Duodenal mucosa (tissue), 2 donors: ENCODE measurements around the gene BCS1L.
"Not testable (repeated sequence)": the region's sequence is repeated elsewhere in the genome, so short reads cannot be mapped to it uniquely, and the experiment has no call there.

Experiments
- H3K27ac ChIP-seq: one replicate; pipeline ENCODE4 v1.7.0; 2013; ENCODE audit warnings: low read depth, low read length
- H3K27me3 ChIP-seq, 2 donors: one replicate each; pipeline ENCODE4 v1.7.0; 2013; ENCODE audit warnings: low read length in 2 of 2, control low read depth in 1 of 2; ENCODE audit not compliant: insufficient read depth in 2 of 2, control insufficient read depth in 1 of 2
- H3K36me3 ChIP-seq, 2 donors: one replicate each; pipeline ENCODE4 v1.7.0; 2013; ENCODE audit warnings: low read length in 2 of 2, control low read depth in 1 of 2; ENCODE audit not compliant: insufficient read depth in 2 of 2, control insufficient read depth in 1 of 2
- H3K4me1 ChIP-seq, 2 donors: one replicate each; pipeline ENCODE4 v1.7.0; 2013; ENCODE audit warnings: low read length in 2 of 2, control low read depth in 1 of 2; ENCODE audit not compliant: insufficient read depth in 2 of 2, control insufficient read depth in 1 of 2
- H3K4me3 ChIP-seq, 2 donors: one replicate each; pipeline ENCODE4 v1.7.0; 2013; ENCODE audit warnings: low read length in 2 of 2, low read depth in 1 of 2
- H3K9ac ChIP-seq, 2 donors: one replicate each; pipeline ENCODE4 v1.7.0; 2013; ENCODE audit warnings: low read length in 2 of 2, low read depth in 1 of 2
- H3K9me3 ChIP-seq, 2 donors: one replicate each; pipeline ENCODE4 v1.7.0; 2013; ENCODE audit warnings: low read length in 2 of 2, control low read depth in 1 of 2; ENCODE audit not compliant: control insufficient read depth in 1 of 2

The BCS1L gene

DNA sequence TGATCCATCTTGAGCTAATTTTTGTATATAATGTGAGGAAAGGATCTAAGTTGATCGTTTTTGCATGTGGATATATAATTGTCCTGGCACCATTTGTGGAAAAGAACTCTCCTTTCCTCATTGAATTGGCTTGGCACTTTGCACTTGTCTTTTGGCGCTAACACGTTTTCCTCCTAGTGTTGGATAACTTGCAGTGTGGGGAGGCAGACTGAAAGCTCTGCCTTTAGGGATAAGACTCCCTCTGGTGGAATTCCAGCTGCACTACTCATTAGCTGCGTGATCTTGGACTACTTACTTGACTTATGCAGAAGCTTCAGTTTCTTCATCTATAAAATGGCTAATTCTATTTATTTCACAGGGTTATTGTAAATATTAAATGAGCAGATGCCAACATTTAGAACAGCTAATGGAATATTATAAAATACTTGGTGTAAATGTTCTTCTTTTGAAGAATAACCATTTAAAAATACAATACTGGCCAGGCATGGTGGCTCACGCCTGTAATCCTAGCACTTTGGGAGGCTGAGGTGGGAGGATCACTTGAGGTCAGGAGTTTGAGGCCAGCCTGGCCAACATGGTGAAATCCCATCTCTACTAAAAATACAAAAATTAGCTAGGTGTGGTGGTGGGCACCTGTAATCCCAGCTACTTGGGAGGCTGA lies 28.0 kb downstream of the BCS1L start:
- not testable (repeated sequence) for H3K4me3 ChIP-seq, H3K9me3 ChIP-seq, H3K27ac ChIP-seq, H3K9ac ChIP-seq, H3K4me1 ChIP-seq, H3K27me3 ChIP-seq
- H3K36me3 ChIP-seq: peaks cover 34 to 37% of the 10 kb centered on the region in 2 donors

DNA sequence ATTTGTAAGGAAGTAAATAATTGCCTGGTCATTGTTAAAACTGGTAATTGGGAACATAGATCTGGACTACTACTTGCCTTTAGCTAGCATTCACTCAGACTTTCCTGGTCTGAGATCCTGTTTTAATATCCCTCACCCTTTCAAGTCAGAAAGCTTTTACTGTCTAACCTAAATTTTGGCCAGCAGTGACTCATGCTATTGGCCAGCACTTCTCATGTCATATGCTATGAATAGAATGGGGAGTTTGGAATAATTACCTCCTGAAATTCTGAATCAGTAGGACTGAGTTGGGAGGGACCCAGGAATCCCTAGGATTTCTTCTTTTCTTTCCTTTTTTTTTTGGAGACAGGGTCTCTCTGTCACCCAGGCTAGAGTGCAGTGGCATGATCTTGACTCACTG lies 31.8 kb downstream of the BCS1L start:
- Histone ChIP-seq H3K36me3 (peaks cover 35 to 56% of the 10 kb centered on the region in 2 donors), H3K9ac (no peak overlapping the region), H3K4me3 (no peak overlapping the region), H3K9me3 (no peaks in the 10 kb centered on the region), H3K4me1 (no peaks in the 10 kb centered on the region), H3K27ac (no peak overlapping the region), H3K27me3 (no peaks in the 10 kb centered on the region)

DNA sequence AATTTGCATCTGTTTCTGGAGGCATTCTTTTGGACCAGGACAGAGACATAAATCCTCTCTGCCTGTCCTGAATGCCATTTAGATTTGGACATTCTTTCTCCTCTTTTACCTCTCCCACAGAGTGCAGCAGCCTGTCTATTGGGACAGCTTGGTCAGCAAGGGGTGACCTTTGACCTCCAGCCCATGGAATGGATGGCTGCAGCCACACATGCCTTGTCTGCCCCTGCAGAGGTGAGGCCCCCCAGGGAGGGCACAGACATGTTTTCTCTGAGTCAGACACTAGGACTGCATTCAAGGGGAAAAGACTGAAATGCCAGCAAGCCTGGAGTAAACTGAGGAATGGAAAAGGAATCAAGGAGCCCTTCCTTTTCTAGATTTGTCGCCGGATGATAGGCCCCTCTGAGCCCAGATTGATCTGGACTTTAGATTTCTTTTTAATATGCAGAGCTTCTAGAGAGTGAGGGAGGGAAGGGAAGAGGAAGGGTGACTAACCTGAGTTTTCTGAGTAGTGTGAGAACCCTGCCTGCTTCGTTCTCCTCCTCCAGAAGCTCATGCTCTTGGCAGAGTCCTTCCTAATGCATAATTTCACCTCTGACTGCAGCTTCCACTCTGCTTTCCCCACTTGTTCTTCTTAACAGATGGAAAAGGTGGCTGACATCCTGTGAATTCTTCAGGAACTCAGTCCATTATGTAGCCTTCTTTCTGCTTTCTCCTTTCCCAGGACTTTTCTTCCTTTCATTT lies 35.1 kb downstream of the BCS1L start:
- no peaks in the 10 kb centered on the region for H3K9me3 ChIP-seq
- H3K9ac ChIP-seq: no peak overlapping the region
- peaks cover 31 to 62% of the 10 kb centered on the region in 2 donors for H3K36me3 ChIP-seq
- H3K27me3 ChIP-seq: no peaks in the 10 kb centered on the region
- no peak overlapping the region for H3K27ac ChIP-seq
- H3K4me3 ChIP-seq: no peak overlapping the region
- H3K4me1 ChIP-seq: no peaks in the 10 kb centered on the region

DNA sequence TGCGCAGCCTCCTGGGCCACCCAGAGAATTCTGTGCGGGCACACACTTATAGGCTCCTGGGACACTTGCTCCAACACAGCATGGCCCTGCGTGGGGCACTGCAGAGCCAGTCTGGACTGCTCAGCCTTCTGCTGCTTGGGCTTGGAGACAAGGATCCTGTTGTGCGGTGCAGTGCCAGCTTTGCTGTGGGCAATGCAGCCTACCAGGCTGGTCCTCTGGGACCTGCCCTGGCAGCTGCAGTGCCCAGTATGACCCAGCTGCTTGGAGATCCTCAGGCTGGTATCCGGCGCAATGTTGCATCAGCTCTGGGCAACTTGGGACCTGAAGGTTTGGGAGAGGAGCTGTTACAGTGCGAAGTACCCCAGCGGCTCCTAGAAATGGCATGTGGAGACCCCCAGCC lies 39.4 kb downstream of the BCS1L start:
- Histone ChIP-seq H3K36me3 (peaks cover 9 to 24% of the 10 kb centered on the region in 2 donors), H3K9me3 (no peaks in the 10 kb centered on the region), H3K27ac (no peak overlapping the region), H3K4me1 (no peaks in the 10 kb centered on the region), H3K9ac (no peak overlapping the region), H3K27me3 (no peaks in the 10 kb centered on the region), H3K4me3 (no peak overlapping the region)

DNA sequence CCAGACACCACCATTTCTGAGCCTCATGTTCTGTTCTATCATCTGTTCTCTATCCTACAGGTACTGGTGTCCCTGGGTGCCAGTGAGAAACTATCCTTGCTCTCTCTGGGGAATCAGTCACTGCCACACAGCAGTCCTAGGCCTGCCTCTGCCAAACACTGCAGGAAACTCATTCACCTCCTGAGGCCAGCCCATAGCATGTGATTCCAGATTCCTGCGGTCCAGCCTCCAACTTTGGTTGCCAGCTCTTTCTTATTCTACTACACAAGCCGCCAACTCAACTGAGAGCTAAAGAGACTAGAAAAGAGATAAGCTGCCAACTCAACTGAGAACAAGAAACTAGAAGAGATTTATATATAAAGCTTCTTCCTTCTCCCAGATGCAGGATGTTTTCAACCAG lies 42.3 kb downstream of the BCS1L start:
- Histone ChIP-seq H3K27ac (no peak overlapping the region), H3K9me3 (no peaks in the 10 kb centered on the region), H3K36me3 (peaks cover 3 to 19% of the 10 kb centered on the region in 2 donors), H3K9ac (no peak overlapping the region), H3K4me1 (no peaks in the 10 kb centered on the region), H3K4me3 (no peak overlapping the region), H3K27me3 (no peaks in the 10 kb centered on the region)

DNA sequence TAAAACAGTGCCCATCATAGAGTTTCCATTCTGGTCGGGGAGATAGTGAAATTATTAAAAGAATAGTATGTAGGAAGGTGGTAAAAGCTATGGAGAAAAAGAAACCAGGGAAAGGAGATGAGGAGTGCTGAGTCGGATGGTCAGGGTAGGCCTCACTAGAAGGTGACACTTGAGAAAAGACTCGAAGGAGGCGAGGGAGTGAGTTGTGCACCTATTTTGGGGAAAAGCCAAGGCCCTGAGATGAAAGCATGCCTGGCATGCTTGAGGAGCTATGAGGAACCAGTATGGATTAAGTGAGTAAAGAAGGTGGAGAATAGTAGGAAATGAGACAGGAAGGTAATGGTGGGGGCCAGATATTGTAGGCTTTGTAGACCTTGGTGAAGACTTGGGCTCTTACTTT lies 43.9 kb downstream of the BCS1L start:
- H3K4me1 ChIP-seq: no peaks in the 10 kb centered on the region
- H3K27me3 ChIP-seq: no peaks in the 10 kb centered on the region
- H3K4me3 ChIP-seq: no peak overlapping the region
- no peak overlapping the region for H3K27ac ChIP-seq
- no peaks in the 10 kb centered on the region for H3K9me3 ChIP-seq
- no peak overlapping the region for H3K9ac ChIP-seq
- H3K36me3 ChIP-seq: peaks cover 3 to 10% of the 10 kb centered on the region in 2 donors

DNA sequence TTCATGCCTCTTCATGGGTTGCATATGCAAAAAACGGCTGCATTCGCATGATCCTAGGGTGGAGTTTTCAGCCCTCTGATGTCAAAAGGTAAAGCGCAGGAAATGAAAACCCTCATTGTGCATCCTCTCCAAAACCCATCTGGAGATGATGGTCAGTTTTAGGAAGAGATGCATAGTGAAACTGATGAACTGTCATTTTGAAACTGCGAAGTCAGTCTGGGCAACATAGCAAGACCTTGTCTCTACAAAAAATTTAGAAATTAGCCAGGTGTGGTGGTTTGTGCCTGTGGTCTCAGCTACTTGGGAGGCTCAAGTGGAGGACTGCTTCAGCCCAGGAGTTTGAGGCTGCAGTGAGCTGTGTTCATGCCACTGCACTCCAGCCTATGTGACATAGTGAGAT lies 48.6 kb downstream of the BCS1L start:
- H3K27ac ChIP-seq: no peak overlapping the region
- peaks cover 9 to 10% of the 10 kb centered on the region in 2 donors for H3K4me1 ChIP-seq
- no peaks in the 10 kb centered on the region for H3K9me3 ChIP-seq

DNA sequence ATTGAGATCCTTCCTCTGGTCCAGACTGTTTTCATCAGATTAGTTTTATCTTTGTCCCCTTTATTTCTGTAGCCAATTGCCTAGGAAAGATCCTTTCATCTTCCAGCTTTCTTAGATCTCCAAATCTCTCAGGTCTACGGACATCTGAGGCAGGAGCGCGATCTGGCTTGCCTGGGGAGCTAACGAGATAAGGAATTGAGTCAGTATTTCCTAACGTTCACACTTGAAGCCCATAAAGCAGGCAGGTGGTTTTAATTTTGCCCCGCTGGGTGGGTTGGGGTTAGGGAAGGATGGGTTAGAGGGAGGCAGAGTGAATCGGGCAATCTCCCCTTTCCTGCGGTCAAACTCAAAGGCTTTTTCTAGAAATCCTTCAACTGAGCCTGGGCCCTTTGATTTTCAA lies 50.4 kb downstream of the BCS1L start:
- Histone ChIP-seq H3K36me3 (no peaks in the 10 kb centered on the region), H3K27me3 (no peaks in the 10 kb centered on the region), H3K9ac (no peak overlapping the region), H3K9me3 (no peaks in the 10 kb centered on the region), H3K4me1 (peaks cover 9 to 16% of the 10 kb centered on the region in 2 donors), H3K27ac (no peak overlapping the region), H3K4me3 (peak overlapping the region in 1 of 2 donors; percentile 86)

More for the DNA sequence above, 48.6 kb downstream of the BCS1L start:
- no peaks in the 10 kb centered on the region for H3K36me3 ChIP-seq
- H3K9ac ChIP-seq: no peak overlapping the region
- H3K27me3 ChIP-seq: no peaks in the 10 kb centered on the region
- H3K4me3 ChIP-seq: no peak overlapping the region

DNA sequence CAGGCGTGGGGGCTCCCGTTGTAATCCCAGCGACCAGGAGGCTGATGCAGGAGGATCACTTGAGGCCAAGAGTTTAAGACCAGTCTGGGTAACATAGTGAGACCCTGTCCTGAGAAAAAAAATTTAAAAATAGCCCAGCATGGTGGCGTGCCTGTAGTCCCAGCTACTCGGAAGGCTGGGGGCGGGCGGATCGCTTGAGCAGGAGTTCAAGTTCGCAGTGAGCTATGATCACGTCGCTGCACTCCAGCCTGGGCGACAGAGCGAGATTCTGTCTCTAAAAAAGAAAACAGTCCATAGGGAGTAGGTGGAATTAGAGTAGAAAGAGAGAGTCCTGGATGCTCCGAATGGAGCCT lies 50.8 kb downstream of the BCS1L start:
- Histone ChIP-seq H3K4me3 (peak overlapping the region; percentile 86 to 90), H3K27me3 (no peaks in the 10 kb centered on the region), H3K9ac (no peak overlapping the region), H3K9me3 (no peaks in the 10 kb centered on the region), H3K27ac (peak overlapping the region; percentile 89), H3K36me3 (no peaks in the 10 kb centered on the region), H3K4me1 (peaks cover 9 to 16% of the 10 kb centered on the region in 2 donors)

DNA sequence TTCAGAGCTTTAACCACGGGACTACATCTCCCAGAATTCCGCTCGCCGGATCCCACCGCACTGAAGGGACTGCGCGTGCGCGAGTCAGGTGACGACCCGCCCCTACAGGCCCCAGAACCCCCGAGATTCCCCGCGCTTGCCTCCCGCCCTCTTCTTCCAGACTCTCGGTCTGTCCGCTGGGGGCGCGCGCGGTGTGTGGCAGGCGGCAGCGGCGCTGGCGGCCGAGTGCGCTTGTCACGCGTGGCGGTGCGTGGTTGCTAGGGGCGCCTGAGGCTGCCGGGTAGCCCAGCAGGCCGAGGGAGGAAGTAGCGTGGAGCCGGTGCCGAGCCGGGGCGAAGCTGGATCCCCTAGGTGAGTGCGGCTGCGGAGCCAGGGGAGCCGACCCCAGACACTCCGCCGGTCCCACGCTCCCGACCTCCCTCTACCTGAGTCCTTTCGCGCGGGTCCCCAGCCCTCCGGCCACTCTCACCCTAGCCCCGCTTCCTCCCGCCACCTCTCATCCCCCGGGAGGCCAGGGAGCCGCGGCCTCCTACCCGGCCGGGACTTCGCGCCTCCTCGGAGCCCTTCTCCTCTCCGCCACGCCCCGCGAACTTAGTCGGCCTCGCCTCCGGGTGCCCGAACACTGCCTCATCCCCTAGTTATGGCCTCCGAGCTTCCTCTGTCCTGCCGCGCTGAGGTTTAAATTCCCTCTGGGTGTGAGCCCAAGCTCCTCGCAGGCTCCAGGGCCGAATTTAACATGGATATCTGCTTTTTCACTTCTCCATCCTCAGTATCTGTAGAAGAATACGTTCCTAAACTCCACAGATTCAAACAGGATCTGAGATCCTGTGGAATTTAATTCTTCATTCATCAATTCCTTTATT lies 51.4 kb downstream of the BCS1L start, which contains the start of gene TTLL4:
Gene TTLL4 (plus strand): TSS at position 149 of the 863 bp plus-strand sequence. CDS start 26,842 bp downstream, outside the sequence.
- H3K4me3 ChIP-seq: peak within 1 kb of the TSS; percentile 86 to 90
- peaks cover 0 to 2% of the 10 kb centered on the region in 2 donors for H3K36me3 ChIP-seq
- H3K27me3 ChIP-seq: no peaks in the 10 kb centered on the region
- peaks cover 9 to 16% of the 10 kb centered on the region in 2 donors for H3K4me1 ChIP-seq
- H3K9me3 ChIP-seq: no peaks in the 10 kb centered on the region
- H3K27ac ChIP-seq: peak within 1 kb of the TSS; percentile 89
- peak within 1 kb of the TSS; percentile 73 to 77 for H3K9ac ChIP-seq
